D341Med (cell line): Measurements from ENCODE around the gene ARHGEF17.

Source experiments
- DNase-seq: peaks from one replicate; pipeline ENCODE4 v3.0.0; 2012; ENCODE audit warnings: low spot score

ARHGEF17 gene

GRCh38 chr11:73333173-73333572 is 25.1 kb downstream of the ARHGEF17 start:
- DNase-seq = no peak

- DNase-seq = no peak
Measured at GRCh38 chr11:73333640-73334383, 25.7 kb downstream of the ARHGEF17 start.

DNA sequence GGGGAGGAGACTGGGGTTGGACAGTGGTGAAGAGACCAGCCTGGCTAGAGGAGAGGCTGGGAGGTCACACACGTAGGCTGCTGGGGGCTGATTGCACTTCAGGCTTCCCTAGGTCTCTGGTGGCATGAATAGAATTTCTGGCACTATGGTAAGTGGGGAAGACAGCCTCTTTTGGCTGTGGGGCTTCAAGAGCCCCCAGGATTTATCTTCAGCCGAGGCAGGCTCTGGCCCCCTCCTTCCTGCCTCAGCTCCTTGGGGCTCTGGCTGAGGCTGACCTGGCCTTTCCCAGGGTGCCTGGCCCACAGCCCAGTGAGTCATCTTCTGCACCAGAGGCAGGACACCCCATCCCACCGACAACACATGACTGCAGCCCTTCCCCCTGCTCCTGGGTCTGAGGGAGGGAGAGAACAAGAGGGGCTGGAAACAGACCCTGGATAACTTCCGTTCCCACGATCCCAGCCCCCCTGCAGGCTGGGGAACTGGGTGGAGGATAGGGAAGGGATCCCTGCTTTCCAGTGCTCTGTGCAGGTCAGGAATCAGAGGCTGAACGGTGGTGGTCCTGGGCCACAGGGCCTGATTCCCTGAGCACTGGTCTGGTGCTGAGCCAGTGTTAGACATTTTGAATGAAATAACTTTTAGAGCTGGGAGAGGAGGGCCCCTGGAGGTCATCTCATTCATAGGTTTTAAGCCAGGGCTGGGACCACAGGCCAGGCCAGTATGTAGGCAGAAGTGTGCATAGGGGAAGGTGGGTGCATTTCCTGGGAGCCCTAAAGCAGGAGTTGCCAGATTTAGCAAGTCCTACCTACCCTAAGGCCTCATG is 26.5 kb downstream of the ARHGEF17 start:
- no peak for DNase-seq

DNA sequence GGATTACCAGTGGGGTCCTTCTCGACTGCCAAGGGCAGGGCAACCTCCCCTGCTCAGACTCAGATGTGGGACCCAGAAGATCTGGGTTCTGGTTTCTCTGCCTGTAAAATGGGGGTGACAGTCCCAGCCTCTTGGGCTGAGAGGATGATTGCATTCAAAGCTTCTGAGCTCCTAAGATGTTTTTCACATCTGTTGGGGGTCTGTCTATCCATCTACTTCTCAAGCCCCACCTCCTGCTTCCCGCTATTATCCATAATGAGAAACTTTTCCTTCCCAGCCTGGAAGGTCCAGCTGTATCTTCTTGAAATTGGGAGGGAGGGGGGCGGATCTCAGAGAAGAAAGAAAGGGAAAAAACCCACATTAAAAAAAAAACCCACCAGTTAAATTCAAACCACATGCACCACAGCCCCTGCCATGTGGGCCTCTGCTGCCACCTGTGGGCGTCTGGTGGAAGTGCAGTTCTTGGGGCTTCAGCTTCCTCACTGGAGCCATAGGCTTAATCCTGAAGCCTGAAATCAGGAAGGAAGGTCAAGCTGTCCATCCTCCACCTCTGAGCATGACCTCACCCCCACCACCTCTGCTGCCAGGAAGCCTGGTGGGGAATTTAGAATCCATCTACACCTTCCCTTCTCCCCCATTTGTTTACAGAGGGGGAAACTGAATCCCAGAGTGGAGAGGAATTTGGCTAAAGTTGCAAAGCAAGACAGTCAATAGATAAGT is 27.3 kb downstream of the ARHGEF17 start:
- DNase-seq = peak; percentile 83

DNA sequence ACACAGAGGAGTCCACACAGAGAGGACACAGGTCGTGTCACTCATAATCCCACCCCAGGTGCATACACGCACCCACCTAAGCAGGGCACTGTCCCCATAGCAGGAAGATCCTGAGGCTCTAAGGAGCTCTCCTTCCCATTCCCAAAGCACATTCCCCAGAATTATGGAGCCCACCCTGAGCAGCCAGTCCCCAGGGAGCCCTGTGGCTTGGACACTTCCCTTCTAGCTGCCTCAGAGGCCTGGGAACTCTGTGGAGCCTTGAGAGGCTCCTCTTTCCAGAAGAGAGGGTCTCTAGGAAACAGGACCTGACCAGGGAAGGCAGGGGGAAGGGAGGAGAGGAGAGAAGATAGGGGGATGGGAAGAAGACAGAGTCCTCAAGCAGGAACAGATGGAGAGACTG is 29.8 kb downstream of the ARHGEF17 start:
- no peak for DNase-seq

GRCh38 chr11:73338279-73338678 is 30.2 kb downstream of the ARHGEF17 start:
- no peak for DNase-seq

DNA sequence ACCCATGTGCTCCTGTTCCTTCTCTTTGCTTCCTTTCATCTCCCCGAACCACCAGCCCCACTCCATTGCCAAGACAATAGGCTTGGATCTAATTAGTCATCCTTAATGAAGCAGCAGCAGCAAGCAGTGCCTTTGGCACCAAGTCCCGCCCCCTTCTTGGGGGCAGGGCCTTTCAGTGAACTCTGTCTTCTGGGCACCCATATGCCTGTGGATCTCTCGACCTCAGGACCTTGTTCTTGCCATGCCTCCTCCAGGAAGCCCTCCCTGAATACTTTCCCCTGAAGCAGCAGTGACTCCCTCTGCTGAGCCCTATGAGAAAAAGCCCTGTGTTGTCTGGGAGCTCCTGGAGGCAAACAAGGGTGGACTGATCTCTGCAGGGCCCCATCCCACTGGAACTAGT is 32.1 kb downstream of the ARHGEF17 start:
- no peak for DNase-seq

DNA sequence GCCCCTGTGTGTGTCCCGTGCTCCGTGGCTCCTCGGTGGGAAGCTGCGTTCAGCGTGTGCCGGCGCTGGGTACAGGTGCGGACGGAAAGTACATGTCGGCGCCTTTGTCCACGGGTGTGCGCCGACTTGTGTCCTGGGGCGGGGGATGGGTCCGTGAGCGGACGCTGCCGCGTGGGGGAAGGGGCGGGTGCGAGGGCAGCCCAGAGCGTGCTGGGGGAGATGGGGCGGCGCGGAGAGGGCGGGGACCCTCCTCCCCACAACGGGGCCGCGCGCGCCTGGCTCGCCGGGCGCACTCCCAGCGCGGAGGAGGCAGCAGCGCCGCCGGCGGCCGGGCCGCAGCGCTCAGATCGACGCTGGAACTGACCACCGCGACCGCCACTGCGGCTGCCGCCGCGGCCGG is 34.6 kb downstream of the ARHGEF17 start:
- DNase-seq = no peak

DNA sequence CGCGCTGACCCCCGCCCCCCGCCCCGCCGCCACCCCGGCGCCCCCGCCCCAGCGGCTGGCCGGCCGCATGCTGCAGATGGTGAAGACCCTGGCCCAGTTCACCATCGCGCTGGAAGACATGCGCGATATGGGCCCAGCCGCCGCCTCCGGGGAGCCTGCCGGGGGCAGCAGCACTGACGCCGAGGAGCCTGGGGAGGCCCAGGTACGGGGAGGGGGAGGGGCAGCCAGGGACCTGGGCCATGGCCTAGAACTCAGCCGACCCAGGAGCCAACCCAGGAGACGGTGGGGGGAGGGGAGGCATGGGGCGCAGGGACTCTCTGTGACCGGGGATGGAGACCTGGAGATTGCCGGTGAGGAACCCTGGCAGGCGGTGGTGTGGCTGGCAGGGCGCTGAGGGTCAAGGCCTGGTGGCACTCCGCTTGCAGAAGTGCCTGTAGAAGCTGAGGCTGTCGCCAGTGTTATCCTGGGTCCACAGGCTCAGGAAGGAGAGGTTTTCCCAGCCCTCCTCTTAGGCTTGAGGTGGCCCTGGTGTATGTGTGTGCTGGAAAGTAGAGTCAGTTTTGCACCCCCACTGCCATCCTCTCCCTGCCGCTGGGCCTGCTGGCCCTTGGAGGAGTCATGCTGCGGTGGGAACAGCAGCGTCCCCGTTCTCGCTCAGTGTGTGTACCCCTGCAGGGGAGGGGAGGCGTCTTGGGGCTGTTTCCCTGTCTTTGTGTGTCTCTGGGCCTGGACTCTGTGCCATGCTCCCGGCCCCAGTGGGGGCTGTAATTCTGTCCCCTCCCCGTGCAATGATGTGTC is 35.2 kb downstream of the ARHGEF17 start:
- DNase-seq = no peak

GRCh38 chr11:73344191-73344607 is 36.1 kb downstream of the ARHGEF17 start:
- DNase-seq = no peak

DNA sequence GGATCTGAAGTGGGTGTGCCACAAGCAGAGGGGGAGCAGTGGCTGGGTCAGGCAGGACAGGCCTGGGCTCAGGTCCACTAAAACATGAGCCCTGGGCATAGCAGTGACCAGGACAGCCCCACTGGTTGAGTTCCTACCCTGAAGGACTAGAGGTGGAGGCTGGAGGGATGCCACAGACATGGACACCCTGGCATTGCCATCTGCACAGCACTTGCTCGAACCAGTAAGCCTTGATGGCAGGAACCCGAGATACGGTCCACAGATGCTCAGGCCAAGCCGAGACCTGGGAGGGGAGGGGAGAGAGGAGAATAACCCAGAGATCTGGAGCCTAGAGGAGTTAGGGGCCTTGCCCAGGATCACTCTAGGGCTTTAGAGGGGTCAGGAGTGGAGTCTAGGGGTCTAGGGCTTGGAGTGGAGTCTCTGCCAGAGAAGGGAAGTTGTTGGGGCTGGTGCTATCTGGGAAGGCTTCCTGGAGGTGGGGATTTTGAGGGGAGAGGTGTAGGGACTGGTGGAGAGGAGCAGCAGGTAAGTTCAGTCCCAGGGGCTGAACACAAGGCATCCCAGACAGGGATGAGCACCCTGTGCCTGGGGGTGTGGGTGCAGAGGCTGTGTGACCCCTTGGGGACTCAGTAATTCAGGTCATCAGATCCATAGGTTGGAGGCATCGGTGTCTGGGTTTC is 37.5 kb downstream of the ARHGEF17 start:
- no peak for DNase-seq

DNA sequence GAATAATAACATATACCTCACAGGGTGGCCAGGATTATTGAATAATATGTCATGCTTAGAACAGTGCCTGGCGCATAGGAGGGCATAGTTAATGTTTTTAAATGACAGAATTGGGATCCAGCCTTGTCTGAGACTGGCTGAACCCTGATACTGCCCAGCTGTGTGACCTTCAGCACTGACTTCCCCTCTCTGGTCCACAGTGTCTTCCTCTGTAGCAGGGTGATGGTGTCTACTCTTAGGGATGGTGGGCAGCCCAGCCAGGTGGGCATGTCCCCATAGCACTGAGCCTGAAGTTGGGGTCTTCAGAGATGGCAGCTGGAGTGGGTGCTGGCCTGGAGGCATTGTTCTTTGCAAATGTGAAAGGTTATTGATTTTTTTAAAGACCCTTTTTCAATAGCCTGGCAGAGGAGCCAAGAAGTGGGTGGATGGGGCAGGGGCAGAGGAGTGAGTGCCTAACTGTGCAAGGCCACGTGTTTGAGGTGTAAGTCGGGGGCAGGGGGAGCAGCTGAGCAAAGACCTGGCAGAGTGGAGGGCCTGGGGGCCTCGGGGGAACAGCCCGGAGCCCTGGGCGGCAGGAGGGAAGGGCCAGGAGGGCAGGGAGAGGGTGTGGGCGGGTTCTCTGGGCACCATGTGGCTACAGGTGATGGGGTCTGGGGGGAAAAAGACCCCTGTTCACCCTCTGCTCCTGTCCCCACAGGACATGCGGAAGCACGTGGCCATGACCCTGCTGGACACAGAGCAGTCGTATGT is 38.3 kb downstream of the ARHGEF17 start:
- DNase-seq = no peak

DNA sequence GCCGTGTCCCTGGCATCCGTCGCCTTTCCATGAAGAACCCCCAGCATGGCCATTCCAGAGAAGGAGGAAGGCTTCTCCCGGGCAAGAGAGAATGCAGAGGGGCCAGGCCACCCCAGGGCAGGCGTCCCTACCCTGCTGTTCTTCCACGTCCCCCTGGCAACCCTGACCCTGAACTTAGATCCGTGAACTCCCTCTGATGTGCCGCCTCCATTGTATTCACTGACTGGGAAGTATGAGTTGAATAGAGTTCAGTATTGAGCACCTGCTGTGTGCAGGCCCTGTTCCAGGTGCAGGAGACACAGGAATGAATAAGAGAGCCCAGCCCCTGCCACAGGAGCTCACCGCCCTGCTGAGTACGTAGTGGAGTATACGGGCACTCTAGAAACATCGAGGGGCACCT is 39.0 kb downstream of the ARHGEF17 start:
- no peak for DNase-seq

- DNase-seq = no peak
Measured at GRCh38 chr11:73348838-73349237, 40.8 kb downstream of the ARHGEF17 start.

DNA sequence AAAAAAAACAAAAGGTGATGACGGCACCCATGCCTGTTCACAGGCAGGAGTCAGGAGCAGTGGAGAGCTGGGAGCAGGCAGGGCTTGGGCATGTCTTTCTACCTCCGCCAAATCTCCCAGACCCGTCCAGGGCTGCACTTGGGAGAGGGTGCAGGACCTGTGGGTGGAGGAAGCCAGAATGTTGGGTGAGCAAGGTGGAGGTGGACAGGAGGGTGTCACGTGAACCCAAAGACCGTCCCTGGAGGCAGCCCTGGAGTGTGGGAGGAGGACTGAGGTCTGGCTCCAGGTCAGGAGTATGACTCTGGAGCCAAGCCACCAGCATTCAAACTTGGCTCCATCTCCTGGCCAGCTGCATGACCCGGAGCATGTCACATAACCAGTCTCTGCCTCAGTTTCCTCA is 41.6 kb downstream of the ARHGEF17 start:
- no peak for DNase-seq

DNA sequence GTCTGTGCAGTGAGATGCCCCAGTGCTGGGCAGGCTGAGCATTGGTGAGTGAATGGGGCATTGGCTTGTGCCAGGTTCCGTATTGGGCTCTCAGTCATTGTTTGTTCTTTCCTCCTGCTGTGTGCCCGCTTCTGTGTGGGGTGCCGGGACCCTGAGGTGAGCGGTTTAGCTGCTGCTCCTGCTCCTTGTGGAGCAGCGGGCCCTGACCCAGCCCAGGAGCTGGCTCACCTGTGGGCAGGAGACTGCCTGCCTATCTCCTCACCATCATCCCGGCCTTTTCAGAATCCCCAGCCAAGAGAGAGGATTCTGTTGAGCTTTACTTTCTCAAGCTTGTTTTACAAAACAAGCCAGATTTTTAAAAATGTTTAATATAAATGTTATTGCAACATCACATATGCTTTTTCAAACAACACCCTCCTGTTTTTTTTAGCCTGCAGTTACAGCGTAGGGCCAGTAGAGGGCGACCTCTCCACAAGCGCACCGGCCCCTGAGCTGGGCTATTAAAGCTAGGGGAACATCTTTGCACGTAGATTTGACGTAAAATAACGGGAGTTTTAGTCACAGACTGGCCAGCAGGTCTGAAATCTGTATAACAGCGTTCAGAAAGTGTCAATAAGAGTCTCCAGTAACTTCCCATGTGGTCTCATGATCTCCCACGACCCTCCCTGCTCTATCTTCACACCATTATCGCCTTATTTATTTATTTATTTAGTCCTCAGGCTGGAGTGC is 43.0 kb downstream of the ARHGEF17 start:
- DNase-seq = peak; percentile 84

- no peak for DNase-seq
Measured at GRCh38 chr11:73353422-73353821, 45.3 kb downstream of the ARHGEF17 start.

DNA sequence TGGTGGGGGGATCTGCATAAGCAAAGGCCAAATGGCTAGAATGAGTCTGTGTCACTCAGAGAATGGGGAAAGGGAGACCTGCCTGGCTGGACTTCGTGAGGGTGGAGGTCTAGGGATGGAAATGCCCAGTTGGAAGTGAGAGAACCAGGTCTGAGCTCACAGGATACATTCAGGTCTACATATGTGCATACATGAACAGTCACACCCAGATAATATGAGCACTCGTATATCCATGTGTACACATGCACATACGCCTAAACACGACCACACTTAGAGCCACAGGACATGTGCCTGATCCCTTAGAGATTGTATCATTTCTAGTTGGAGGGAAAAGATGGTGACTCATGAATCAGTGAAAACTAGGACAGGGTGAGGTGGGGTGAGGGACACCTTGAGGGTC is 47.0 kb downstream of the ARHGEF17 start:
- DNase-seq = no peak

GRCh38 chr11:73356979-73357860 is 49.1 kb downstream of the ARHGEF17 start:
- no peak for DNase-seq
